K562 (cell line): Measurements from ENCODE around the gene PPFIBP2. TPM values are rescaled to one million over a fixed set of nuclear protein-coding genes. Genes with fewer than 3 reads are reported as not detected.
A peak's percentile ranks its signal among the peaks of the same experiment; 100 is the strongest.

Experiments used
- ATAC-seq: fragments of 200-7000 bp; cut with Tn5 transposase; 3 replicates; pipeline ENCODE4 v1.9.1; 2020; ENCODE audit warnings: moderate library complexity
- BruUV-seq: library from RNA; stranded (reverse); fragments of 400-500 nt; replicated peaks from 2 replicates; lab custom pipeline; 2021; lab: Mats Ljungman, UMichigan
- CTCF ChIA-PET: fragments of 300-600 bp; formaldehyde crosslinking; extraction: SDS; loops from one replicate; lab custom pipeline; 2021; ENCODE audit warnings: low intra/inter-chr PET ratio; lab: Yijun Ruan, JAX
- POLR2A ChIA-PET: fragments of 300-600, 350-650 bp; sonication (Branson Sonifier 250); formaldehyde crosslinking; extraction: SDS; loops from one replicate; lab custom pipeline; 2021; ENCODE audit warnings: antibody characterized with exemption, inconsistent platforms; lab: Yijun Ruan, JAX
- DNase-seq, 4 experiments: peaks; one replicate each; pipeline versions ENCODE4 v3.0.0 to v3.0.0-alpha.2; 2011 to 2018; ENCODE audit warnings: low spot score in 3 of 4, mixed read lengths in 3 of 4; ENCODE audit errors: extremely low read depth in 1 of 4
- FAIRE-seq: peaks from 2 replicates; lab custom pipeline; 2011; peaks lifted over from hg19 to GRCh38; lab: Jason Lieb, UNC
- H2AFZ ChIP-seq: 2 replicates; pipeline ENCODE4 v1.6.0; 2011; ENCODE audit warnings: low read depth, low read length, control low read depth, inconsistent platforms
- H3K27ac ChIP-seq: fragments of 200-600 bp; 3 replicates; pipeline ENCODE4 v1.8.0; 2011; ENCODE audit warnings: low read depth, mild to moderate bottlenecking, control low read depth, inconsistent platforms, low read length, moderate library complexity, mixed read lengths; ENCODE audit errors: extremely low read depth
- H3K27me3 ChIP-seq, 2 experiments: fragments of 300-600 bp in 1 of 2; 2 replicates in 1 of 2; 3 replicates in 1 of 2; pipeline versions ENCODE4 v1.6.0 to v1.8.0; 2011; ENCODE audit warnings: inconsistent platforms in 2 of 2, low read length in 2 of 2, mild to moderate bottlenecking in 1 of 2, mixed read lengths in 1 of 2, moderate library complexity in 1 of 2; ENCODE audit not compliant: control insufficient read depth in 2 of 2, insufficient read depth in 2 of 2
- H3K36me3 ChIP-seq: fragments of 300-600 bp; 3 replicates; pipeline ENCODE4 v1.8.0; 2011; ENCODE audit warnings: mild to moderate bottlenecking, low read length, inconsistent platforms; ENCODE audit not compliant: control insufficient read depth, insufficient read depth
- H3K4me1 ChIP-seq, 2 experiments: fragments of 200-600 bp in 1 of 2; replicated peaks in 1 of 2; 2 replicates in 1 of 2; 3 replicates in 1 of 2; pipeline versions ENCODE4 v1.5.1 to v1.8.0; 2011; ENCODE audit warnings: inconsistent platforms in 2 of 2, low read length in 2 of 2, mild to moderate bottlenecking in 1 of 2, mixed read lengths in 1 of 2, moderate library complexity in 1 of 2; ENCODE audit not compliant: control insufficient read depth in 2 of 2, insufficient read depth in 2 of 2
- H3K4me2 ChIP-seq: 2 replicates; pipeline ENCODE4 v1.6.1; 2011; ENCODE audit warnings: low read length, control low read depth, inconsistent platforms, mixed read lengths; ENCODE audit not compliant: insufficient read depth
- H3K4me3 ChIP-seq: fragments of 200-600 bp; sonication (generic), shearing (Covaris generic); 2 replicates; pipeline ENCODE4 v1.5.1; 2016; ENCODE audit warnings: control low read depth, inconsistent platforms
- H3K79me2 ChIP-seq: fragments of 200-600 bp; 3 replicates; pipeline ENCODE4 v1.8.0; 2011; ENCODE audit warnings: low read length, inconsistent platforms; ENCODE audit not compliant: control insufficient read depth, insufficient read depth
- H3K9ac ChIP-seq, 2 experiments: 2 replicates each; pipeline versions ENCODE4 v1.6.0 to v1.6.1; 2011; ENCODE audit warnings: low read depth in 2 of 2, low read length in 2 of 2, control low read depth in 1 of 2, inconsistent platforms in 1 of 2, mild to moderate bottlenecking in 1 of 2, mixed read lengths in 1 of 2; ENCODE audit not compliant: insufficient read depth in 1 of 2
- H3K9me1 ChIP-seq: one replicate; pipeline ENCODE4 v1.6.0; 2011; ENCODE audit warnings: inconsistent platforms, mild to moderate bottlenecking, low read length, moderate library complexity; ENCODE audit not compliant: control insufficient read depth, insufficient read depth
- H3K9me3 ChIP-seq: replicated peaks from 2 replicates; pipeline ENCODE4 v1.5.1; 2011; ENCODE audit warnings: low read depth, low read length, inconsistent platforms; ENCODE audit not compliant: control insufficient read depth, insufficient read depth
- H4K20me1 ChIP-seq: replicated peaks from 2 replicates; pipeline ENCODE4 v1.6.1; 2011; ENCODE audit warnings: low read length, inconsistent platforms, mixed read lengths; ENCODE audit not compliant: control insufficient read depth, insufficient read depth
- ARID1B ChIP-seq: fragments of 450-650 bp; IDR thresholded peaks from 2 replicates; pipeline ENCODE4 v1.6.1; 2016; ENCODE audit warnings: antibody characterized with exemption, mild to moderate bottlenecking, inconsistent platforms
- BACH1 ChIP-seq: fragments of 200-800 bp; sonication (Bioruptor generic); IDR thresholded peaks from 2 replicates; pipeline ENCODE4 v1.6.1; 2016; ENCODE audit warnings: missing genetic modification characterization, missing compliant biosample characterization
- CBFA2T2 ChIP-seq: fragments of 450-650 bp; conservative IDR thresholded peaks from 2 replicates; pipeline ENCODE4 v1.6.1; 2017; ENCODE audit warnings: mild to moderate bottlenecking
- CBFA2T3 ChIP-seq: fragments of 450-650 bp; IDR thresholded peaks from 2 replicates; pipeline ENCODE4 v1.6.1; 2017
- TCF3 ChIP-seq: sonication (generic); formaldehyde crosslinking; IDR thresholded peaks from 2 replicates; pipeline ENCODE4 v1.4.0; 2020; ENCODE audit warnings: mild to moderate bottlenecking, missing genetic modification reagents
- ZFX ChIP-seq: sonication (generic); formaldehyde crosslinking; IDR thresholded peaks from 2 replicates; pipeline ENCODE4 v1.8.0; 2022; ENCODE audit warnings: mild to moderate bottlenecking, missing genetic modification reagents, moderate library complexity
- WGBS: fragments of 100-300 bp; shearing (Covaris generic); methylation state at CpG from one replicate; pipeline ENCODE4 v1.1.6; 2016; ENCODE audit warnings: low coverage, mixed read lengths; ENCODE audit not compliant: insufficient coverage; ENCODE audit errors: missing lambda C conversion rate; 5-methylcytosine and 5-hydroxymethylcytosine counted together
- in situ Hi-C: fragments of 300-500 bp; cut with MboI; formaldehyde crosslinking; loops from 4 replicates; pipeline ENCODE4 v1.15.0; 2018; ENCODE audit warnings: inconsistent platforms, mixed read lengths
- intact Hi-C: fragments of 100-400 bp; cut with micrococcal nuclease; formaldehyde crosslinking; loops from 2 replicates; pipeline ENCODE4 v1.14.2; 2022
- polyA plus RNA-seq, 8 experiments: library from polyadenylated mRNA; depleted of rRNA in 4 of 8; stranded (reverse) in 5 of 8; unstranded in 3 of 8; fragments of >200 nt; fragmentation: Nextera tagmentation in 2 of 8; fragmentation: Illumina TruSeq in 1 of 8; extraction: Ambion mirVana in 2 of 8; extraction: Trizol in 1 of 8; gene quantifications; 2 replicates each; pipeline versions ENCODE4 v1.2.1 to v1.2.3, GENCODE V29; 2011 to 2014; ENCODE audit warnings: inconsistent platforms in 1 of 8, missing spikeins in 1 of 8
- total RNA-seq, 7 experiments: library from RNA; depleted of rRNA in 6 of 7; stranded (reverse); fragments of >200 nt in 6 of 7; fragmentation: Illumina TruSeq in 2 of 7; extraction: Trizol in 2 of 7; gene quantifications; 2 replicates each; pipeline versions ENCODE4 v1.2.1 to v1.2.3, GENCODE V29; 2011 to 2021; ENCODE audit warnings: low replicate concordance in 1 of 7
- TF ChIP-seq, protein P1 (sequence below): sonication (generic); formaldehyde crosslinking; IDR thresholded peaks from 2 replicates; pipeline ENCODE4 v1.9.0; 2022; ENCODE audit warnings: mild to moderate bottlenecking, missing genetic modification reagents

PPFIBP2 gene
- total and polyA plus RNA-seq, 9 of the 15 experiments (the other 6 are each of a cell fraction or from before 2014, with no cell fraction given): 0.18 to 3.4 (median 1.2) TPM

DNA sequence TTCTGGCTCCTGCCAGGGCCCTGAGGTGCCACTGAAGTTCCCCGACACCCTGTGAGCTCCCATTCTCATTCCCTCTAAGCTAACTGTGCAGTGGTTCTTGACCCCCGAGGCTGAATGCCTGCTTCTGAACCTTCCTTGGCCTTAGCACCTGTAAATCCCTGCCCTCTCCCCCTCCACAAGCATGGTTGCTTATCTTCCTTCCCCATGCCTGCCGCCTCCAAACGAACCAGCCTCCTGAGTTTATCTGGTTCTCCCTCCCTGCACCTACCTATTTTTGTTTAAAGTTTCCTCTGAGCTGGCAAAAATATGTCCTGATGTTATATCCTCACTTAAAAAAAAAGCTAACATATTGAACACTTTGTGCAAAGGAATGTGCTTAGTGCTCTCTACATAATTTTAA is 33.9 kb downstream of the PPFIBP2 start:
- Histone ChIP-seq H3K79me2 (no peaks in the 10 kb centered on the region), H3K4me1 (no peaks in the 10 kb centered on the region; a peak in 2 of 5 replicates), H2AFZ (no peak overlapping the region), H3K4me3 (no peak overlapping the region), H3K9ac (no peak overlapping the region), H3K4me2 (no peak overlapping the region), H3K9me3 (no peaks in the 10 kb centered on the region), H3K9me1 (no peaks in the 10 kb centered on the region), H3K27me3 (peaks cover 0 to 32% of the 10 kb centered on the region in 2 experiments; a peak in 2 of 5 replicates), H4K20me1 (no peaks in the 10 kb centered on the region), H3K36me3 (no peaks in the 10 kb centered on the region), H3K27ac (no peak overlapping the region)
- FAIRE-seq (no peak), DNase-seq (peak in 1 of 4 experiments; percentile 18), ATAC-seq (no peak)
- ChIA-PET CTCF (no interaction called here), POLR2A (no interaction called here)
- intact Hi-C loops (no loop called here), in situ Hi-C loops (no loop called here)
- no TSS peak for BruUV-seq
- 0% methylated on average over 4 of the region's 4 CpGs for WGBS
- TF ChIP-seq CBFA2T2: peak; percentile 53
- no peak for TF ChIP-seq ZFX (CRISPR knock-in tag)
- TF ChIP-seq, protein P1, sequence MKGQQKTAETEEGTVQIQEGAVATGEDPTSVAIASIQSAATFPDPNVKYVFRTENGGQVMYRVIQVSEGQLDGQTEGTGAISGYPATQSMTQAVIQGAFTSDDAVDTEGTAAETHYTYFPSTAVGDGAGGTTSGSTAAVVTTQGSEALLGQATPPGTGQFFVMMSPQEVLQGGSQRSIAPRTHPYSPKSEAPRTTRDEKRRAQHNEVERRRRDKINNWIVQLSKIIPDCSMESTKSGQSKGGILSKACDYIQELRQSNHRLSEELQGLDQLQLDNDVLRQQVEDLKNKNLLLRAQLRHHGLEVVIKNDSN (CRISPR knock-in tag): no peak
- TF ChIP-seq CBFA2T3: peak; percentile 73
- TF ChIP-seq BACH1 (tag): no peak
- TF ChIP-seq ARID1B: 0 out of 2 replicates have a peak, but pooled peaks have one; percentile 22
- peak; percentile 78 for TF ChIP-seq TCF3
